NCI-H2196 treated with DMSO at 0.1 percent for 48 hours (cell line): ENCODE measurements around the gene CLN5.
A peak's percentile ranks its signal among the peaks of the same experiment; 100 is the strongest.

ENCODE experiments used
- DNase-seq: peaks from one replicate; lab custom pipeline; 2025; ENCODE audit not compliant: unreplicated experiment; lab: John Stamatoyannopoulos, UW

Gene CLN5

GRCh38 chr13:77016888-77017623 is 25.2 kb downstream of the CLN5 start:
- DNase-seq: no peak

- no peak for DNase-seq
These were observed 27.9 kb downstream of the CLN5 start for GRCh38 chr13:77019756-77020155.

- no peak for DNase-seq
These were observed 30.5 kb downstream of the CLN5 start for GRCh38 chr13:77022341-77022740.

- DNase-seq: peak; percentile 28
These were observed 34.5 kb downstream of the CLN5 start for GRCh38 chr13:77026255-77026860.

GRCh38 chr13:77026861-77027621 is 35.2 kb downstream of the CLN5 start, which contains the start of gene FBXL3:
Gene FBXL3 (minus strand): TSS chr13:77027159. CDS start chr13:77021860, 5,299 bp downstream.
- DNase-seq: peak; percentile 10

- peak; percentile 17 for DNase-seq
These were observed 36.3 kb downstream of the CLN5 start for GRCh38 chr13:77028202-77028601.

GRCh38 chr13:77029436-77029835 is 37.6 kb downstream of the CLN5 start:
- no peak for DNase-seq

GRCh38 chr13:77031656-77032243 is 39.9 kb downstream of the CLN5 start:
- no peak for DNase-seq

- DNase-seq: no peak
These were observed 41.9 kb downstream of the CLN5 start for GRCh38 chr13:77033717-77034302.

GRCh38 chr13:77034881-77035280 is 43.0 kb downstream of the CLN5 start:
- DNase-seq: no peak

- DNase-seq: no peak
These were observed 44.4 kb downstream of the CLN5 start for GRCh38 chr13:77036279-77036678.

GRCh38 chr13:77038907-77039480 is 47.1 kb downstream of the CLN5 start:
- no peak for DNase-seq

- no peak for DNase-seq
These were observed 48.2 kb downstream of the CLN5 start for GRCh38 chr13:77040076-77040475.

- no peak for DNase-seq
These were observed 49.0 kb downstream of the CLN5 start for GRCh38 chr13:77040835-77041234.

- DNase-seq: no peak
These were observed 50.8 kb downstream of the CLN5 start for GRCh38 chr13:77042566-77043177.

- no peak for DNase-seq
These were observed 55.9 kb downstream of the CLN5 start for GRCh38 chr13:77047649-77048343.

GRCh38 chr13:77048681-77049080 is 56.8 kb downstream of the CLN5 start:
- DNase-seq: no peak

GRCh38 chr13:77053192-77053591 is 61.3 kb downstream of the CLN5 start:
- no peak for DNase-seq
